Measurements from ENCODE around the gene ANKFN1. TPM values are rescaled to one million over a fixed set of nuclear protein-coding genes. Genes with fewer than 3 reads are reported as not detected.
A peak's percentile ranks its signal among the peaks of the same experiment; 100 is the strongest.

Gene ANKFN1
- total and polyA plus RNA-seq, 8 donors, result 0.05 to 0.20 (median 0.12) TPM; not detected in 4

DNA sequence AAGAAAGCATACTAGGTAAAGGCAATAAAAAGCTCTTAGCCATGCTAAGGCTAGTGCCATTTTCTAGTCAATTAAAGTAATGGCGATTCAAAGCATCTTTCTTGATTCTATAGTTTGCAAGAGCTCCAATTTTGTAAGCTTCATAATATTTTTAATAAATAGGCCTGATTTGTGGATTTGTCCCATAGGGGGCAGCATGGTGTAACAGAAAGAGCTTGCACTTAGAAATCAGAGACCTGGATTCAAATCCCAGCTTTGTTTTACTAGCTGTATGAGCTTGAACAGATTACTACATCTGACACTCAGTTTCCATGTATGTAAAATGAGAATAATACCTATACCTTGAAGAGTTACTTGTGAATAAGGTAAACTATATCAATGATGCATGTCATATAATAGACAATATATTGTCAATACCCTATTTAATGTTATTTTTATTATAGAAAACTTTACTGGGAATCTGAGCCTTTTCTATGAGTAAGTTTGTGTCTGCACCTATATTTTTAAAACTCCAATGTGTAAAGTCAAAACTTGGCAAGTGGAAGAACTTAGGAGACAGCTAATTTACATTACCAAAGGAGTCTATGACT is 346.6 kb downstream of the ANKFN1 start:
- no peak overlapping the region for H3K4me3 ChIP-seq
- 48 to 53% methylated on average over 1 of the region's 1 CpG for WGBS, 2 donors
- FAIRE-seq, result no peak
- H3K4me1 ChIP-seq, result no peaks in the 10 kb centered on the region
- intact Hi-C loops (cut with DNase I), result no loop called here
- TF ChIP-seq, protein P1, sequence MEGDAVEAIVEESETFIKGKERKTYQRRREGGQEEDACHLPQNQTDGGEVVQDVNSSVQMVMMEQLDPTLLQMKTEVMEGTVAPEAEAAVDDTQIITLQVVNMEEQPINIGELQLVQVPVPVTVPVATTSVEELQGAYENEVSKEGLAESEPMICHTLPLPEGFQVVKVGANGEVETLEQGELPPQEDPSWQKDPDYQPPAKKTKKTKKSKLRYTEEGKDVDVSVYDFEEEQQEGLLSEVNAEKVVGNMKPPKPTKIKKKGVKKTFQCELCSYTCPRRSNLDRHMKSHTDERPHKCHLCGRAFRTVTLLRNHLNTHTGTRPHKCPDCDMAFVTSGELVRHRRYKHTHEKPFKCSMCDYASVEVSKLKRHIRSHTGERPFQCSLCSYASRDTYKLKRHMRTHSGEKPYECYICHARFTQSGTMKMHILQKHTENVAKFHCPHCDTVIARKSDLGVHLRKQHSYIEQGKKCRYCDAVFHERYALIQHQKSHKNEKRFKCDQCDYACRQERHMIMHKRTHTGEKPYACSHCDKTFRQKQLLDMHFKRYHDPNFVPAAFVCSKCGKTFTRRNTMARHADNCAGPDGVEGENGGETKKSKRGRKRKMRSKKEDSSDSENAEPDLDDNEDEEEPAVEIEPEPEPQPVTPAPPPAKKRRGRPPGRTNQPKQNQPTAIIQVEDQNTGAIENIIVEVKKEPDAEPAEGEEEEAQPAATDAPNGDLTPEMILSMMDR (IDR thresholded peaks at IDR 0.05), result peak in 1 of 4 donors; percentile 17
- no peaks in the 10 kb centered on the region for H3K36me3 ChIP-seq
- peaks cover 0 to 4% (median 0%) of the 10 kb centered on the region in 4 donors for H3K27me3 ChIP-seq
- no peak overlapping the region for H3K27ac ChIP-seq
- H3K9me3 ChIP-seq, result no peaks in the 10 kb centered on the region
- no peak for DNase-seq
- no peak for ATAC-seq

DNA sequence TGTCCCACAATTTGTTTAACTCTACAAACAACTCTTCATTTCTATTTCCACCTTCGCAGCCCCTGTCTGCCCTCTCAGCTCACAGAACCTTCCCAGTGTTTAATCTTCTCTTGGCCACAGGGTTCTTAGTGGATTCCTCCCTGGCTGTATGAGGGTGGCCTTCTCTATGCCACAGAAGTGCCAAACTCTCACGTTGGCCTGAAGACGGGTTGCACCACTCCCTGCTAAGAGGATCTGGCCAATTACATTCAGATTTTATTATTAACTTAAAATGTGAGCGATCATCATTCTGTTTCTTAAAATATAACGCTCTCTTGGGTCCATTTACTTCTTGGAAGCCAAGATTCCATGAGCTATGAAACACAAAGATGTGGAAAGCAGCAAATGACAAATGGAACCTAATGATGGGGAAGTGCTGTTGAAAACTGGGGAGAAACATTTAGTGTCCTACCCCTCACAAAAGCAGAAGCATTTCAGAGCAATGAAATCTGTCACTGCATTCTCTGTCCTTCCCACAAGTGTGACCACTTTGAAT is 348.9 kb downstream of the ANKFN1 start:
- intact Hi-C loops (cut with DNase I), result no loop called here
- Histone ChIP-seq H3K4me3 (no peak overlapping the region), H3K4me1 (no peaks in the 10 kb centered on the region), H3K27me3 (peaks cover 0 to 4% (median 0%) of the 10 kb centered on the region in 4 donors), H3K9me3 (no peaks in the 10 kb centered on the region), H3K36me3 (no peaks in the 10 kb centered on the region), H3K27ac (no peak overlapping the region)
- FAIRE-seq, result no peak
- TF ChIP-seq, protein P1 (IDR thresholded peaks at IDR 0.05), result no peak
- ATAC-seq, result no peak
- 50 to 55% methylated on average over 5 of the region's 5 CpGs for WGBS, 2 donors
- no peak for DNase-seq

DNA sequence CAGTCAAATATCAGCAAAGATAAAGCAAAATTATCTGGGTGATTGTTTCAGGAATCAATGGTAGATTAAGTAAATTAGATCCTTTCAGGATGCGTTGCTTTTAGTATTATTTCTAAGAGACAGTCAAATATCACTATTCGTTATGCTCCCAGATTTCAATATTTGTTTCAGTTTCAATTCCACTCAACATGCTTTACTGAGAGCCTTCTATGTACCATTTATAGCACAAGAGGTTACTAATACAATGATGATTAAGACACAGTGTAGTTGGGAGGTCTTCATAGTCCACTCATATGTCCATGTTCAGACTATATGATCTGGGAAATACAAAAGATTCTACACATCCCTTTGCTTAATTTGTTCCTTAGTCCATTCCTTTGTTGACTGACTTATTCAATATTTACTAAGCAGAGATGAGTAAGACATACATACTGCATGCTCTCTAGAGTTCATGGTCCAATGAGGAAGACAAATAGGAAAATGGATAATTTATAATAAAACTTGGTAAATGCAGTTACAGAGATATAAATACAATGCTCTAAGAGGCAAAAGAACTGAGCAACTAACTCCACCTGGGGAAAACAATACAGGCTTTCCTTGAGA is 352.0 kb downstream of the ANKFN1 start:
- no peaks in the 10 kb centered on the region for H3K4me1 ChIP-seq
- H3K27me3 ChIP-seq, result no peaks in the 10 kb centered on the region
- H3K27ac ChIP-seq, result no peak overlapping the region
- no peak for FAIRE-seq
- no peak overlapping the region for H3K4me3 ChIP-seq
- no peak for DNase-seq
- intact Hi-C loops (cut with DNase I), result no loop called here
- TF ChIP-seq, protein P1 (IDR thresholded peaks at IDR 0.05), result no peak
- H3K9me3 ChIP-seq, result no peaks in the 10 kb centered on the region
- 79 to 86% methylated on average over 2 of the region's 2 CpGs for WGBS, 2 donors
- H3K36me3 ChIP-seq, result no peaks in the 10 kb centered on the region
- ATAC-seq, result no peak

DNA sequence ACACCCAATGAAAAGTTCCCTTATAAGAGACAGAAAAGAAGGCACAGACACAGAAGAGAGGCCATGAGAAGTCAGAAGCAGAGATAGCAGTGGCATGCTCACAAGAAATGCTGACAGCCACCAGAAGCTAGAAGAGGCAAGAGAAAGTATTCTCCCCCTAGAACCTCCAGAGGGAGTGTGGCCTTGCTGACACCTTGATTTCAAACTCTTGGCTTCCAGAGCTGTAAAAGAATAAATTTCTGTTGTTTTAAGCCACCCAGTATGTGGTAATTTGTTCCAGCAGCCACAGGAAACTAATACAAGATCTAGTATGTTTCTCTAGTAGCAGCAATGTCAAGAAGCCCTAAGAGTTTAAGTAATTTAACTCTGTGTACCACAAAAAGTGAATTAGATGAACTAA is 353.1 kb downstream of the ANKFN1 start:
- Histone ChIP-seq H3K4me1 (no peaks in the 10 kb centered on the region), H3K27ac (no peak overlapping the region), H3K36me3 (no peaks in the 10 kb centered on the region), H3K9me3 (no peaks in the 10 kb centered on the region), H3K27me3 (no peaks in the 10 kb centered on the region), H3K4me3 (no peak overlapping the region)
- TF ChIP-seq, protein P1 (IDR thresholded peaks at IDR 0.05), result no peak
- intact Hi-C loops (cut with DNase I), result no loop called here
- FAIRE-seq, result no peak
- no peak for DNase-seq
- no peak for ATAC-seq
